Activated naive CD4-positive, alpha-beta T cell (primary cell): ENCODE measurements around the gene FAM131A.
A peak's percentile ranks its signal among the peaks of the same experiment; 100 is the strongest.
"Not testable (repeated sequence)": the region's sequence is repeated elsewhere in the genome, so short reads cannot be mapped to it uniquely, and the experiment has no call there.

Experiments used
- DNase-seq, 4 experiments: peaks; one replicate each; lab custom pipeline; 2025; lab: John Stamatoyannopoulos, UW

The FAM131A gene

DNA sequence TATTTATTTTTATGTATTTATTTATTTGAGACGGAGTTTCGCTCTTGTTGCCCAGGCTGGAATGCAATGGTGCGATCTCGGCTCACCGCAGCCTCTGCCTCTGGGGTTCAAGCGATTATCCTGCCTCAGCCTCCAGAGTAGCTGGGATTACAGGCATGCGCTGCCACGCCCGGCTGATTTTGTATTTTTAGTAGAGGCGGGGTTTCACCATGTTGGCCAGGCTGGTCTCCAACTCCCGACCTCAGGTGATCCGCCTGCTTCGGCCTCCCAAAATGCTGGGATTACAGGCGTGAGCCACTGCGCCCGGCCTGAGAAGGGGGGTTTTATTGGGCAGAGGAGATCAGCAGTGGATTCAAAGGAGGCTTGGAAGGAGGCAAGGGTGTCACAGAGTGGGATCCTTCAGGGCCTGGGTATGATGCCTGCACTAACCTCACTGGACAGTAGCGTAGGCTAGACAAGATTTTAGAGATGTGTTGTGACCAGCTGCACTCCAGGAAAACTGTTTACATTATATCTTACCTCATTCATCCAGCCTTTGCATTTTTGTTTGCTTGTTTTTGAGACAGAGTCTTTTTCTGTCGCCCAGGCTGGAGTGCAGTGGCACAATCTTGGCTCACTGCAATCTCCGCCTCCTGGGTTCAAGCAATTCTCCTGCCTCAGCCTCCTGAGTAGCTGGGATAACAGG lies 2.2 kb downstream of the FAM131A start:
- not testable (repeated sequence) for DNase-seq

DNA sequence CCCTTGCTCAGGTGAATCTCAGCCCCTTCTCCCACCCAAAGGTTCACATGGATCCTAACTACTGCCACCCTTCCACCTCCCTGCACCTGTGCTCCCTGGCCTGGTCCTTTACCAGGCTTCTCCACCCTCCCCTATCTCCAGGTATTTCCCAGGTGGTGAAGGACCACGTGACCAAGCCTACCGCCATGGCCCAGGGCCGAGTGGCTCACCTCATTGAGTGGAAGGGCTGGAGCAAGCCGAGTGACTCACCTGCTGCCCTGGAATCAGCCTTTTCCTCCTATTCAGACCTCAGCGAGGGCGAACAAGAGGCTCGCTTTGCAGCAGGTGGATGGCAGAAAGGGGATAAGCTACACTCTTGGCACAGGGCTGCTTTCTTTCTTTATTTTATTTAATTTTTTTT lies 4.5 kb downstream of the FAM131A start:
- DNase-seq, result no peak

DNA sequence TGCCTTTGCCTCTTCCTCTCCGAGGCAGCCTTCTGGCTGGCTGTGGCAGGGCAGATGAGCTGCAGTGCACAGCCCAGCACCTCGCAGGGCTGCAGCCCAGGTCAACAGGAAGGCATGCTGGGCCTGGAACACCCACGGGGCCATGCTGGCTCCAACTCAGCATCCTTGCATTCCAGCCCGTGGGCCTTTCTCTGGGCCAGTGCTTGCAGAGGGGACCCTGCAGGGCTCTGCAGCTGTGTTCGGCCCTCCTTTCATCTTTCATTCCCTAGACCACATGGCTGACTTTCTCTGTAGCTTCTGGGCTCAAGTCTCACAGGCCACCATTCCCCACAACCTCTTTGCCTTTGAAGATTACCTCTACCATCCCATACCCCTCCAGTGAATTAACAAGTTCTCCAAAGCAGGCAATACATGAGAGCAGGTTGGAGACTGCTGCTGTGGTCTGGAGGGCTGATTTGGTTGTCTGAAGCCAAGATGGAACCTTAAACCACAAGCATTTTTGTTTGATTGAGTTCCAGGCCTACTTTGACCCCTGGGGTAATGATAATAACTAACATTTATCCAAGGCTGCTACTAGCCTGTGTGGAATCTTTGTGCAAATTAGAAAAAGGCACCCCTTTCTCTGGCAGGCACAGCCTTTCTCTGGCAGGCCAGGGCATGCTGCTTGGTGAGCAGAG lies 5.9 kb downstream of the FAM131A start:
- no peak for DNase-seq

DNA sequence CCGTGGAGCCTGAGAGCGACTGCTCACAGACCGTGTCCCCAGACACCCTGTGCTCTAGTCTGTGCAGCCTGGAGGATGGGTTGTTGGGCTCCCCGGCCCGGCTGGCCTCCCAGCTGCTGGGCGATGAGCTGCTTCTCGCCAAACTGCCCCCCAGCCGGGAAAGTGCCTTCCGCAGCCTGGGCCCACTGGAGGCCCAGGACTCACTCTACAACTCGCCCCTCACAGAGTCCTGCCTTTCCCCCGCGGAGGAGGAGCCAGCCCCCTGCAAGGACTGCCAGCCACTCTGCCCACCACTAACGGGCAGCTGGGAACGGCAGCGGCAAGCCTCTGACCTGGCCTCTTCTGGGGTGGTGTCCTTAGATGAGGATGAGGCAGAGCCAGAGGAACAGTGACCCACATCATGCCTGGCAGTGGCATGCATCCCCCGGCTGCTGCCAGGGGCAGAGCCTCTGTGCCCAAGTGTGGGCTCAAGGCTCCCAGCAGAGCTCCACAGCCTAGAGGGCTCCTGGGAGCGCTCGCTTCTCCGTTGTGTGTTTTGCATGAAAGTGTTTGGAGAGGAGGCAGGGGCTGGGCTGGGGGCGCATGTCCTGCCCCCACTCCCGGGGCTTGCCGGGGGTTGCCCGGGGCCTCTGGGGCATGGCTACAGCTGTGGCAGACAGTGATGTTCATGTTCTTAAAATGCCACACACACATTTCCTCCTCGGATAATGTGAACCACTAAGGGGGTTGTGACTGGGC lies 7.3 kb downstream of the FAM131A start:
- DNase-seq, result no peak

DNA sequence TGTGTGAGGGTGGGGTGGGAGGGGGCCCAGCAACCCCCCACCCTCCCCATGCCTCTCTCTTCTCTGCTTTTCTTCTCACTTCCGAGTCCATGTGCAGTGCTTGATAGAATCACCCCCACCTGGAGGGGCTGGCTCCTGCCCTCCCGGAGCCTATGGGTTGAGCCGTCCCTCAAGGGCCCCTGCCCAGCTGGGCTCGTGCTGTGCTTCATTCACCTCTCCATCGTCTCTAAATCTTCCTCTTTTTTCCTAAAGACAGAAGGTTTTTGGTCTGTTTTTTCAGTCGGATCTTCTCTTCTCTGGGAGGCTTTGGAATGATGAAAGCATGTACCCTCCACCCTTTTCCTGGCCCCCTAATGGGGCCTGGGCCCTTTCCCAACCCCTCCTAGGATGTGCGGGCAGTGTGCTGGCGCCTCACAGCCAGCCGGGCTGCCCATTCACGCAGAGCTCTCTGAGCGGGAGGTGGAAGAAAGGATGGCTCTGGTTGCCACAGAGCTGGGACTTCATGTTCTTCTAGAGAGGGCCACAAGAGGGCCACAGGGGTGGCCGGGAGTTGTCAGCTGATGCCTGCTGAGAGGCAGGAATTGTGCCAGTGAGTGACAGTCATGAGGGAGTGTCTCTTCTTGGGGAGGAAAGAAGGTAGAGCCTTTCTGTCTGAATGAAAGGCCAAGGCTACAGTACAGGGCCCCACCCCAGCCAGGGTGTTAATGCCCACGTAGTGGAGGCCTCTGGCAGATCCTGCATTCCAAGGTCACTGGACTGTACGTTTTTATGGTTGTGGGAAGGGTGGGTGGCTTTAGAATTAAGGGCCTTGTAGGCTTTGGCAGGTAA lies 8.1 kb downstream of the FAM131A start:
- no peak for DNase-seq

DNA sequence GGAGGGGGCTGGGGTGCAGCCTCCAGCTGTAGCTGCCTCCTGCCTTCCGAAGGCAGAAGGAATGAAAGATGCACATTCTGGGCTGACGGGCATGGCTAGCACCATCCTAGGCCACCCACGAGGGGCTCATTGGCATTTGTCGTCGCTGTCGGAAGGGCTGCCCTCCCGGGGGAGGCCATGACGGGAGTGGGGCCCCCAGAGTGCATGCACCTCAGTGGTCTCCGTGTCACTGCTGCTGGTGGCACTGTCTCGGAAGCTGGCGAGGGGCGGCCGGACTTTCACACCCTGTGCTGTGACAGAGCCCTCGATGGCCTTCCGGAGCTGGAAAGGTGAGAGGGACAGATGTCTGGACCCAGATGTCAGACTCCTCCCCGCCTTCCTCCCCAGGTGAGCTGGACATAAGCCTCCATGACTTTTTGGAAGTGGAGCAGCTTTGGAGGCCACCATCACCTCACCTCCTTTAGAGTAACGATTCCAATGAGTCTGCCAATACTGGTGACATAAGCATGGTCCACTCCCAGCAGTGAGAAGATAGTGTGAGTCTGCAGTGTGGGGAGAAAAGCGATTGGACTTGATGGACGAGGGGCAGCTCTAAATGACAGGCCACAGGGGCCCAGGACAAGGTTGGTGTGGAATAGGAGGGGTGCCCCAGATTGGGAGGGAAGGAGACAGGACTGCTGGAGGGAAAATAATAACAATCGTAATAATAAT lies 9.2 kb downstream of the FAM131A start:
- no peak for DNase-seq

- DNase-seq, result no peak
Measured at GRCh38 chr3:184347321-184348056, 10.1 kb downstream of the FAM131A start.

GRCh38 chr3:184348057-184348382 lies 10.6 kb downstream of the FAM131A start:
- DNase-seq, result no peak

DNA sequence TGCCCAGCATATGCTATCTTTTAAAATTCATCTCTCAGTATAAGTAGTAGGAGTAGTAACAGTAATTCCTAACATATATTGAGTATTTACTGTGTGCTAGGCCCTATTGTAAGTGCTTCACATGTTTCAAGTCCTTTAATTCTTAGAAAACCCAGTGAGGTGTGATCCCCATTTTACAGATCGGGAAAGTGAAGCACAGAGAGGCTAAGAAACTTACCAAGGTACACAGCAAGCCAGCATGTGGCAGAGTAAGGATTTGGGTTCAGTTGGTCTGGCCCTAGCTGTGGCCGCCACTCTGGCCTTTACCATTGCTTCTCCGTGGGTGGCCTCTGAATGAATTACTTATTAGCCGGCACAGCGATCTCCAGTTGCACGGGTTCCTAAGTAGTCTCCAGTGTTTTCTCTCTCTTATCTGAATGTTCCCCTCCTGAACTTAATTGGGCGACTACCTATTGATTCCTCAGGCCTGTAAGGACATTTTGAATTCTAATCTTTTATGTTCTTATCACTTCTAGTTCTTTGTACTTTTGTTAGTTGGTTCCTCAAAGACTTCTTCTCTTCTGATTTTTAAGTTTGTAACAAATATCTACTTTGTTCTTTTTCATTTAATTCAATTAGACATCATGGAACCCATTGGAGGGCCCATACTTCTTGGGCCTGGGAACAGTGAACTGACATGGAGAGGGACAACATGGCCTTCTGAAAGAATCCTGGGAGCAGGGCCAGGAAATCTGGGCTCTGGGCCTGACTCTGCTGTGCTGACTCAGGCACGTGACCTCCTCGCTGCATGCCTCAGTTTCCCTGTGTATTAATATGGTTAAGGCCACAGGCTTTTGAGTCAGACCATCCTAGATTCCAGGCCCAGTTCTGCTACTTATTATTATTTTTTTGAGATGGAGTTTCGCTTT lies 12.4 kb downstream of the FAM131A start:
- no peak for DNase-seq

DNA sequence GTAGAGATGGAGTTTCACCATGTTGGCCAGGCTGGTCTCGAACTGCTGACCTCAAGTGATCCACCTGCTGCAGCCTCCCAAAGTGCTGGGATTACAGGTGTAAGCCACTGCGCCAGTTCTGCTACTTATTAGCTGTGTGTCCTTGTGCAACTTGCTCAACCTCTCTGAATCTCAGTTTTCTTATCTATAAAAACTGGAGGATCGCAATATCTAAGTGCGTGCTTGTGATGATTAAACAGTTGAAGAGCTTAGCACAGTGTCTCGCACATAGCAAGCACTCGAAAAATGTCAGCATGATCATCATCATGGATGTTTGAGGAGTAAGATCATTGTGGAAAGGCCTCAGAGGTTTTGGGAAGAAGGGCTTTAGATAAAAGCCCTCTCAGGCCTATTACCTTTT lies 13.2 kb downstream of the FAM131A start:
- DNase-seq, result no peak

- DNase-seq, result no peak
Measured at GRCh38 chr3:184351511-184352148, 14.2 kb downstream of the FAM131A start.

DNA sequence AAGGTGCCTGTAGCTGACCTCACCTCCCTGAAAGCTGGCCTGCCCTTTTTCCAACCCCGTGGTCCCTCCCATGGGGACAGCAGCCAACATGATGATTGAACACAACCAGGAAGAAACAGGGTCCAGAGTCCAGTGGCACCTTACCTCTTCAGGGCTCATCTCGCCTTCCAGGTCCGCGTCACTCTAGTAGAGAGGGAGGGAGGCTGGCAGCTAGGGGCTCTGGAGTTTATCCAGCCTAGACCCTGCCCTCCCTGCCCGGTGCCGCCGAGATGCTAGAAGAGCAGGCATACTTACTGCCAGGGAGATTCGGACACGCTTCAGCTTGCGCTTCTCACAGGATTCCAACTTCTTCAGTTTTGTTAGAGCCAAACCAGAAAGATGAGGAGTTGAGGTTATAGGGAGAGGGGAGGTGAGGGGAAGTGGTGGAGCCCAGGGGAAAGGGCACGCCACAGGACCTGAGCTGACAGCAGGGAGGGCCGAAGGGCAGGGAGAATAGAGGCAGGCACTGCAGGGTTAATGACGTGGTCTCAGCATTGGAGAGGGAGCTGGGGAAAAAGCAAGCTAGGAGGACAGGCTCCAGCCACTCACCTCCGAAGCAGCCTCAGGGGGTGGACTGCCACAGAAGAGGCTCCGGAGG lies 14.9 kb downstream of the FAM131A start:
- no peak for DNase-seq

- DNase-seq, result no peak
Measured at GRCh38 chr3:184352897-184353545, 15.6 kb downstream of the FAM131A start.

DNA sequence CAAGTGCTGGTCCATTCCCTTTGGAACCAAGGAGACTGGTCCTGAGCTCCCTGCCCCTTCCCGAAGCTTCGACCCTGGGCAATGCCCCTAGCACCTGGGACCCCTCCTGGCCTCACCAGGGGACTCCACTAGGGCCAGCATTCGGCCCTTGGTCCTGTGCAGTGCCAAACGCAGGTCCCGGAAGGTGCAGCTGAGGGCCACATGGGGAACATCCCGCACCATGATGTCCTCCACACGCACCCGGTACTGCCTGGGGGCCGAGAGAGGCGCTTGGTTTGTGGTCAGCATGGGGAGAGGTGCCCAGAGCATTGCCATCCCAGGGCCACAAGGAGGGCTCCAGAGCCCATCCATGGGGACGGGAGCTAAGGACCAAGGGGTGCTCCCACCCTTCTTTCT lies 16.1 kb downstream of the FAM131A start:
- no peak for DNase-seq

DNA sequence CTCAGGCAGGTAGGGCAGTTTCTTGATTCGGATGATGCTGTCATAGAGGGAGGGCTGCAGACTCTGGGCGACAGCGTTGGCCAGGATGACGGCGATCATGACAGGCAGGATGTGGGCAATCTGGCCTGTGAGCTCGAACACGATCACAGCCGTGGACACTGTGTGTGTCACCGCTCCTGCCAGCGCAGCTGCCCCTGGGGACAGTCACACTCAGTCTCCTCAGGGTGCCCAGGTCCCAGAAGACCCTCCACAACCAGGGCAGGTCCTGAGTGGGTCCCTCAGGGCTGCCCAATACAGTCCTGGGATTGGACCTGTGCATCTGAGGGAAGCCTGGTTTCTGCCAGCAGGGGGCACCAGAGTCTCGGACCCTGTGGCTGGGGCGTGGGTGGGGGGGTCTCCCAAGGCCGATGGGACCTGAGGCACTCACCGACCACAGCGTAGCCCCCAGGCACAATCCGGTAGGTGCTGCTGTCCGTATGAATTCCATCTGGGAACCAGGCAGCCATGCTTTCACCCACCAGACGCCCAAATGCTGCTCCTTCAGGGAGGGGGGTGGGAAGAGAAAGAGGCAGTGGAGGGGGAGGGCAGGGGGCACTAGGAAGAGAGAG lies 16.8 kb downstream of the FAM131A start:
- DNase-seq, result peak; percentile 18 to 66 (median 54)

DNA sequence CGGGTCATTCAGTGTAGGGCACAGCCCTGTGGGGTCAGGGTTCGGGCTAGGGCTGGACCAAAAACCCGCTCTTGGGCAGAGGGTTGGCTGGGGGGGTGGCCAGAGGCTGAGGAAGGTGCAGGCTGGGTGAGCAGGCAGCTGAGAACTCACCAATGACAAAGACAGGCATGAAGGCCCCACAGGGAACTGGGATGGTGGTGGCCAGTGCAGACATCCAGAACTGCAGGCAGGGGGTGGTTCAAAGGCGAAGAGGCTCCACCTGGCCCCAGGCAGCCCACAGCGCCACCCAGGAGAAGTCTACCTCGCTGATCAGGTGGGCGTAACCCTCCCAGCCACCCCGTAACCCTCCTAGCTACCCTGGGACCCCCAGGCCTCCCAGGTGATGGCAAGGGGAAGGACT lies 17.4 kb downstream of the FAM131A start:
- DNase-seq, result no peak

- DNase-seq, result no peak
Measured at GRCh38 chr3:184355261-184356040, 18.1 kb downstream of the FAM131A start.
